ENCODE results near the gene TERT.

GRCh38 chr5:1206521-1207412, 88.1 kb downstream of the TERT start:
- TF ChIP-seq CTCF (IDR thresholded peaks at IDR 0.05) (no peak), POLR2A (IDR thresholded peaks at IDR 0.05) (no peak)

All from body of pancreas (tissue), 4 donors.